ENCODE data around the gene MYO9B.

MYO9B gene

DNA sequence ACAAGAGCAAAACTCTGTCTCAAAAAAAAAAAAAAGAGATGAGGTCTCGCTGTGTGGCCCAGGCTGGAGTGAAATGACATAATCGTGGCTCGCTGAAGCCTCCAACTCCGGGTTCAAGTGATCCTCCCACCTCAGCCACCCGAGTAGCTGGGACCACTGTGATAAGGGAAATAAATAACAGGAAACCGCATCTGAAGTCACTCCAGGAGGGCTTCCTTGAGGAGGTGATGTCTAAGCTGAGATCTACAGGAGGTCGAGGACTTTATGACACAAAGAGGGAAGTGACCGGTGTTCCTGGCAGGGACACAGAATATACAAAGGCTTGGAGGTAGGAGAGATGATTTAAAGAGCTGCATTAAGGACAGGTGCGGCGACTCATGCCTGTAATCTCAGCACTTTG, 179.1 kb downstream of the MYO9B start:
- H2AFZ ChIP-seq (ENCODE audit: low read depth, low read length), result no peak overlapping the region
- no peaks in the 10 kb centered on the region for H3K79me2 ChIP-seq (ENCODE audit: low read length)
- no peaks in the 10 kb centered on the region for H3K9me3 ChIP-seq (ENCODE audit: insufficient read depth, low read length)
- no peaks in the 10 kb centered on the region for H3K27me3 ChIP-seq (ENCODE audit: low read depth, low read length)
- H3K4me3 ChIP-seq (ENCODE audit: low read length), result no peak overlapping the region
- no peaks in the 10 kb centered on the region for H4K20me1 ChIP-seq (ENCODE audit: insufficient read depth, low read length)
- no peak overlapping the region for H3K9ac ChIP-seq (ENCODE audit: low read length)
- H3K36me3 ChIP-seq (replicated peaks; ENCODE audit: low read depth, low read length), result no peaks in the 10 kb centered on the region
- no peak overlapping the region for H3K27ac ChIP-seq (ENCODE audit: low read length)
- TF ChIP-seq, protein P1, sequence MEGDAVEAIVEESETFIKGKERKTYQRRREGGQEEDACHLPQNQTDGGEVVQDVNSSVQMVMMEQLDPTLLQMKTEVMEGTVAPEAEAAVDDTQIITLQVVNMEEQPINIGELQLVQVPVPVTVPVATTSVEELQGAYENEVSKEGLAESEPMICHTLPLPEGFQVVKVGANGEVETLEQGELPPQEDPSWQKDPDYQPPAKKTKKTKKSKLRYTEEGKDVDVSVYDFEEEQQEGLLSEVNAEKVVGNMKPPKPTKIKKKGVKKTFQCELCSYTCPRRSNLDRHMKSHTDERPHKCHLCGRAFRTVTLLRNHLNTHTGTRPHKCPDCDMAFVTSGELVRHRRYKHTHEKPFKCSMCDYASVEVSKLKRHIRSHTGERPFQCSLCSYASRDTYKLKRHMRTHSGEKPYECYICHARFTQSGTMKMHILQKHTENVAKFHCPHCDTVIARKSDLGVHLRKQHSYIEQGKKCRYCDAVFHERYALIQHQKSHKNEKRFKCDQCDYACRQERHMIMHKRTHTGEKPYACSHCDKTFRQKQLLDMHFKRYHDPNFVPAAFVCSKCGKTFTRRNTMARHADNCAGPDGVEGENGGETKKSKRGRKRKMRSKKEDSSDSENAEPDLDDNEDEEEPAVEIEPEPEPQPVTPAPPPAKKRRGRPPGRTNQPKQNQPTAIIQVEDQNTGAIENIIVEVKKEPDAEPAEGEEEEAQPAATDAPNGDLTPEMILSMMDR (IDR thresholded peaks at IDR 0.05; ENCODE audit: low read depth, low read length), result no peak
- no peak for TF ChIP-seq EZH2phosphoT487 (IDR thresholded peaks at IDR 0.05; ENCODE audit: low read depth)
- H3K4me1 ChIP-seq (ENCODE audit: low read length), result no peaks in the 10 kb centered on the region
- no peak overlapping the region for H3K4me2 ChIP-seq (ENCODE audit: low read length)

DNA sequence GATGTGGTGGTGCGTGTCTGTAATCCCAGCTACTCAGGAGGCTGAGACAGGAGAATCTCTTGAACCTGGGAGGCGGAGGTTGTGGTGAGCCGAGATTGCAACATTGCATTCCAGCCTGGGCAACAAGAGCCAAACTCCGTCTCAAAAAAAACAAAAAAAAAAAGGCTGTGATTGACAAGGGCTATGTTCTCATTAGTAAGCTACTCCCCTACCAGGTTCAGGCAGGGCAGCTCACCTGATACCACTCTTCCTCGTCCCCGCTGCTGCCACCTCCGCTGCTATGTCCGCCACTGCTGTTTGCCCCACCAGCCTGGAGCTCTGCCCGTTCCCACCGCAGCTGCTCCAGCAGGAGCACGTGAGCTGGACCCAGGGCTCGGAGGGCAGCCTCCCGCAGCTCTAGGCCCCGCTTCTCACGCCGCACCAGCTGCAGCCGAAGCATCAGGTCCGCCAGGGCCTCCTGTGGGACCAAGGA, 179.6 kb downstream of the MYO9B start:
- no peaks in the 10 kb centered on the region for H4K20me1 ChIP-seq (ENCODE audit: insufficient read depth, low read length)
- H3K36me3 ChIP-seq (replicated peaks; ENCODE audit: low read depth, low read length), result no peaks in the 10 kb centered on the region
- H3K9ac ChIP-seq (ENCODE audit: low read length), result no peak overlapping the region
- H3K27ac ChIP-seq (ENCODE audit: low read length), result no peak overlapping the region
- H2AFZ ChIP-seq (ENCODE audit: low read depth, low read length), result no peak overlapping the region
- H3K4me2 ChIP-seq (ENCODE audit: low read length), result no peak overlapping the region
- TF ChIP-seq EZH2phosphoT487 (IDR thresholded peaks at IDR 0.05; ENCODE audit: low read depth), result no peak
- TF ChIP-seq, protein P1 (IDR thresholded peaks at IDR 0.05; ENCODE audit: low read depth, low read length), result no peak
- H3K4me1 ChIP-seq (ENCODE audit: low read length), result no peaks in the 10 kb centered on the region
- H3K79me2 ChIP-seq (ENCODE audit: low read length), result no peaks in the 10 kb centered on the region
- H3K27me3 ChIP-seq (ENCODE audit: low read depth, low read length), result no peaks in the 10 kb centered on the region
- no peak overlapping the region for H3K4me3 ChIP-seq (ENCODE audit: low read length)
- H3K9me3 ChIP-seq (ENCODE audit: insufficient read depth, low read length), result no peaks in the 10 kb centered on the region

DNA sequence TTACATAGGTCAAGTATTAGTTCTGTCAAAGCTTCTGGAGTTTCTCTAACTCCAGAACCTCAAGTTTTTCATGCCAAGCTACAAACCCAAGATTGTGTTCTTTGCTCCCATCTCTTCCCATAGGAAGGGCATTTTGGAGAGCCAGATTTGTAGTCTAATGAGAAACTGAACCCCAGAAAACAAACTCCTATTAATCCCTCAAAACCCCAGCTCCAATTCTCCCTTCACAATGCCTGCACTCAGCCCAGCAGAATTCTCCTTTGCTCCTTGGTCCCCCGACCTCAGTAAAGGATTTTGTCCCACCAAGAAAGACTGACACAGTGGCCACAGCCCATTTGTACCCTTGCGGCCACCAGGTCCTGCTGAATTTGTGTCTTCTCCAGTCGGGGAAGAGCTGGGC, 180.6 kb downstream of the MYO9B start:
- peaks cover 6% of the 10 kb centered on the region for H3K4me1 ChIP-seq (ENCODE audit: low read length)
- no peak overlapping the region for H2AFZ ChIP-seq (ENCODE audit: low read depth, low read length)

DNA sequence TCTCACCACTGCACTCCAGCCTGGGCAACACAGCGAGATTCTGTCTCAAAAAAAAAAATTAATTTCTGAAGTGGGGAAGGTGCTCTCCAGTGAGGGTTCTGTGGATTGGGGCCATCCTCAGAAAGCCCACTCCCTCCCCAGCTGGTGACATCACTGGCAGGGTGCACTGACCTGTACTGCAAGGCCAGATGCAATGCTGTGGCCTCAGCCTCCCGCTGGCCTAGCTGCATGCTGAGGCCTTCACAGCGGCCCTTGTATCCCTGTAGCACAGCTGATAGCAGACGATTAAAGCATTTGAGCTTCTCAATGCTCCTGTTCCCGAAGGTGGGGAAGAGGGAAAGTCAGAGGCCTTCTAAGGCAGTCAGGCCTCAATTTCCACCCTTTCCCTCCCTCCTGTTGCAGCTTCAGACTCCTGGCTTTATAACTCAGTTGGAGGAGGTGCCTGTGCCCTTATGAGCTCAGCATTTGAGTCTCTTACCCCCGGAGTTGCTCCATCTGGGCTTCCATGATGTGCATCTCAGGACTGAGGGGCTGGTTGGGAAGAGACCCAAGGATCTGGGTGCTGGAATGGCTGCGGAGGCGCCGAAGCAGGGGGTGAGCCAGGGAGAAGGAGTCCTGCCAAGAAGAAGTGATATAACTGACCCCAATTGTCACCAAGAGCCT, 183.7 kb downstream of the MYO9B start:
- no peaks in the 10 kb centered on the region for H4K20me1 ChIP-seq (ENCODE audit: insufficient read depth, low read length)
- H3K9ac ChIP-seq (ENCODE audit: low read length), result no peak overlapping the region
- no peak overlapping the region for H3K4me3 ChIP-seq (ENCODE audit: low read length)
- H3K27me3 ChIP-seq (ENCODE audit: low read depth, low read length), result no peaks in the 10 kb centered on the region
- no peak overlapping the region for H3K4me2 ChIP-seq (ENCODE audit: low read length)
- TF ChIP-seq, protein P1 (IDR thresholded peaks at IDR 0.05; ENCODE audit: low read depth, low read length), result no peak
- TF ChIP-seq EZH2phosphoT487 (IDR thresholded peaks at IDR 0.05; ENCODE audit: low read depth), result no peak
- no peaks in the 10 kb centered on the region for H3K79me2 ChIP-seq (ENCODE audit: low read length)
- peaks cover 6% of the 10 kb centered on the region for H3K4me1 ChIP-seq (ENCODE audit: low read length)
- H3K36me3 ChIP-seq (replicated peaks; ENCODE audit: low read depth, low read length), result no peaks in the 10 kb centered on the region
- H3K27ac ChIP-seq (ENCODE audit: low read length), result no peak overlapping the region
- H3K9me3 ChIP-seq (ENCODE audit: insufficient read depth, low read length), result no peaks in the 10 kb centered on the region
- H2AFZ ChIP-seq (ENCODE audit: low read depth, low read length), result no peak overlapping the region

More for the DNA sequence above, 180.6 kb downstream of the MYO9B start:
- H3K9ac ChIP-seq (ENCODE audit: low read length), result no peak overlapping the region
- H3K36me3 ChIP-seq (replicated peaks; ENCODE audit: low read depth, low read length), result no peaks in the 10 kb centered on the region
- no peaks in the 10 kb centered on the region for H4K20me1 ChIP-seq (ENCODE audit: insufficient read depth, low read length)
- H3K79me2 ChIP-seq (ENCODE audit: low read length), result no peaks in the 10 kb centered on the region
- H3K9me3 ChIP-seq (ENCODE audit: insufficient read depth, low read length), result no peaks in the 10 kb centered on the region
- TF ChIP-seq, protein P1 (IDR thresholded peaks at IDR 0.05; ENCODE audit: low read depth, low read length), result no peak
- TF ChIP-seq EZH2phosphoT487 (IDR thresholded peaks at IDR 0.05; ENCODE audit: low read depth), result no peak
- no peak overlapping the region for H3K27ac ChIP-seq (ENCODE audit: low read length)
- no peak overlapping the region for H3K4me2 ChIP-seq (ENCODE audit: low read length)
- no peak overlapping the region for H3K4me3 ChIP-seq (ENCODE audit: low read length)
- no peaks in the 10 kb centered on the region for H3K27me3 ChIP-seq (ENCODE audit: low read depth, low read length)

Measured in OCI-LY3 (cell line).